Pons (tissue), 1 donor: ENCODE measurements around the gene PPFIA4.

Experiments used
- DNase-seq: peaks from one replicate; pipeline ENCODE4 v3.0.0-alpha.2; 2016; ENCODE audit warnings: low spot score

PPFIA4 gene

GRCh38 chr1:203082571-203083462, 56.5 kb downstream of the PPFIA4 start:
- DNase-seq = no peak

- no peak for DNase-seq
Measured at GRCh38 chr1:203083463-203083921, 57.2 kb downstream of the PPFIA4 start.

DNA sequence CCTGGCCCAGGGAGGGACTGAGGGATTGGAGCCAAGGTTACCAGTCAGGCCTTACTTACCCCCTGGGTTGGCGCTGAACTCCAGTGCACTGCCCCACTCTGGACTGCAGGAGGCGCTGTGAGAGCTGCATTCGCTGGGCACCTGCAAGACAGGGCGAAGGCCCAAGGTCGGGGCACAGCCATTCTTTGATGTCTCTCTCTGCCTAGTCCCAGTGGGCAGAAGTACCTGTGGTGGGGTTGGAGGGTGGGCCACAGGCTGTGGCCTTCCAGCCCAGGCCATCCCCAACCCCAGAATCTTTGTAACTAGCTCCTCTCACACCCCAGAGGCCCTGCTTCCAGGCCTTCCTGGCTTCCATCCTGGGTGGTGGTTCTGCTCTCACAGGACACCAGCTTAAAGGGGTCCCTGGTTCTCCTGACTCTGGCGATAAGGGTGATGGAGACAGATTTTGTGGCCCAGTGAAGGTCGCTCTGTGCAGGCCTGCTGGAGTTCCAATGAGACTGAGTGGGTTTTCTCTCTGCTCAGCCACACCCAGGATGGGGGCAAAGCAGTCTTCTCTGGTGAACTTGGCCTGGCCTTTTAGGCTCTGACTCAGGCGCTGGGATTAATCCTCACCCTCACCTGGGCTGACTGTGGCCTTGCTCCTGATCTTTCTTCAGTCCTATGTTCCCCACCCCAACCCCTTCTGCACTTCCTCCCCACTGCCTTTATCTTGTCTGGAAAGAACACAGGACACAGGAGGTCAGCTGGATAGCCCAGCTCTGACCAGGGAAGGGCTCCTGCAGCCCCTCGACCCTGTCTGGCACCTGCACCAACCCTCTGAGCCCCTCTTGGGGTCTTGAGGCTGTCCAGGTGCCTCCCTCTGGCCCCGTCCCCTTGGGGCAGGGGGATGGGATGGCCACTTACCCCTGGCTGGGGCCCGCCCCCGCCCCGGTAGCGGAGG, 58.6 kb downstream of the PPFIA4 start:
- DNase-seq = no peak

- no peak for DNase-seq
Measured at GRCh38 chr1:203085528-203086406, 59.5 kb downstream of the PPFIA4 start, which contains the start of gene MYOG. Gene MYOG, minus strand, starts transcription at chr1:203086012. Its CDS starts 51 bp downstream, at chr1:203085961.

GRCh38 chr1:203086992-203087763, 60.9 kb downstream of the PPFIA4 start:
- DNase-seq = no peak

DNA sequence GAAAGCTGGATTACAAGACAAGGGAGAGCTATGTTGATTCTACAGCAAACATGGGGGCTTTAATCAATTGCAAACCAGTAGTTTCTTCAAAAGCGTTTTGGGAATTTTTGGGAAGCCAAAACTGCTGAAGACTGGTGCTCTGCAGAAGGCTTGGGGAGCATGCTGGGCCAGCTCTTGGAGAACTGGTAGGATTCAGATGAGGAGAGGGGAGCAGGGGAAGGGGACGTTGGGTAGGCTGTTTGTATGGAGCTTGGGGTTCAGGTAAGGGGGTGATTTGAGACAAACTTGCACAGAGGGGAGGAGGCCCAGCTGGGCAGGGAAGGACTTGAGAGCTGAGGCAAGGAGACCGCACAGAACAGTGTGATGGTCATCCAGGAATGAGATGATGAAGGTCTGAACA, 62.1 kb downstream of the PPFIA4 start:
- no peak for DNase-seq

DNA sequence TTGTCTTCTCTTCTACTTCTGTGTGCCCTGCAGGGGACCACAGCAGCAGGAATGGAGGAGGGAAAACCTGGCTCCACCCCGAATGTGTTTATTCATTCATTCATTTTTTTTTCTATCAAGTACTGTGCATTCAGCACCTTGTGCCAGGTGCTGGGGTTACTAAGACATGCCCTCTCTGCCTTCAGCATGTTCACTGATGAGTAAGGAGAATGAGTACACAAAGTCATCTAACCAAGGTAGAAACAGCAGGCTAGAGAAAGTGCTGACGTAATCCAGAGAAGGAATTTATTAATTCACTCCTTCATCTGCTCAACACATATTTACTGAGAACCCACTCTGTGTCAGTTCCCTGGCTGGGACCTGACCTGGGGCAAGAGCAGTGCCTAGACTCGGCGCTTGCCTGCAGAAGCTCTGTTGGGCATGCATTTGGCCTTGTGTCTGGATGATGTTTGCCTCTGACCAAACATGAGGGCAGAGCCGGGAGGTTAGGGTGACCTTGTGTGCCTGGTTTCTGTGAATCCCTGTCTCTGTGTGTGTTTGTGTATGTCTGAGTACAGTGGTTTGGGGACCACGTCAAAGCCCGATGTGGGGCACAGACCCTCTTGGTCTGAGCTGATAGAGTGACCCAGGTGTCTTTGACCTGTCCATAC, 62.8 kb downstream of the PPFIA4 start:
- peak; percentile 11 for DNase-seq

GRCh38 chr1:203089651-203090045, 63.4 kb downstream of the PPFIA4 start:
- DNase-seq = peak; percentile 81

- DNase-seq = no peak
Measured at GRCh38 chr1:203090421-203091198, 64.3 kb downstream of the PPFIA4 start.

- no peak for DNase-seq
Measured at GRCh38 chr1:203091199-203091477, 64.8 kb downstream of the PPFIA4 start.

DNA sequence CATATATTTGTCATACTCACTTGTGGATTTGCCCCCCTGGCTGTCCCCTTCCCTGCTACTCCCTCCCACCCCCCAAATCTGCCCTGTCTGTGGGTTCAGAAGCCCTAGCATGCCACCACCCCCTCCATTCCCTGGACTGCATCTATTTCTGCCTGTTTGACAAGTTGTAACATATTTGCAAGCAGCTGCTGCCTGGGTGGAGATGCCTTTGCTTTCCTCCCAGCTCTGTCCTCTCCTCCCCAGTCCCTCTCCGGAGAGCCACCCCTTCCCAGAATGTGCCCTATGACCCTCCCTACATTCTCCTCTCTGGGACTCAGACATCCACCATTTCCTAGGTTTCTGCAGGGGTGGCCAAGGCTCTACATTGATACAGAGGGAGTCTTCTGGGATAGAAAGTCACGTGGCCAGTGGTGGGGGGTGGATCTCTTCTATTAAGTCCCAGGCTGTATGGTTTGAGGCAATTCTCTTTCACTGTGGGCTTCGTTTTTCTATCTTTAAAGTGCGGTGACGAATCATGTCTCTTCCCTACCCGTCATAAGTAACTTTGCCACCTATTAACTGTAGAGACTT, 65.6 kb downstream of the PPFIA4 start:
- no peak for DNase-seq

GRCh38 chr1:203093754-203094410, 67.6 kb downstream of the PPFIA4 start:
- DNase-seq = no peak

DNA sequence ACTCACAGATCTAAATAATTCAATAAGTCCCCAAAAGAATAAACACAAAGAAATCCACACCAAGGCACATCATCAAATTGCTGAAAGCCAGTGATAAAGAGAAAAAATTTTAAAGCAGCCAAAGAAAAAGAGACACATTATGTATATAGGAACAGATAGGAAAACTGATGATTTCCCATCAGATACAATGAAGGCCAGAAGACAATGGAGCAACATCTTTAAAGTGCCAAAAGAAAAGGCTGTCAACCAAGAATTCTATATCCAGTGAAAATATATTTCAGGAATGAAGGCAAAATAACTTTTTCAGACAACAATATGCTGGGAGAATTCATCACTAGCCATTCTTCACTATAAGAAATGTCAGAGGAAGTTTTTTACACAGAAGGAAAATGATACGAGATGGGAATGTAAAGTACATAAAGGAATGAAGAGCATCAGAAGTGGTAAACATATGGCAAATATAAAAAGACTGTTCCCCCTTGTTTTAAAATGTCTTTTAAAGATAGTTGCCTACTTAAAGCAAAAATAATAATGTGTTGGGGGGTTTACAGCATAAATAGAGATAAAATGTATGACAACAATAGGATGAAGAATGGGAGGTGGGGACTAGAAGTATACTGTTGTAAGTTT, 68.9 kb downstream of the PPFIA4 start:
- no peak for DNase-seq

DNA sequence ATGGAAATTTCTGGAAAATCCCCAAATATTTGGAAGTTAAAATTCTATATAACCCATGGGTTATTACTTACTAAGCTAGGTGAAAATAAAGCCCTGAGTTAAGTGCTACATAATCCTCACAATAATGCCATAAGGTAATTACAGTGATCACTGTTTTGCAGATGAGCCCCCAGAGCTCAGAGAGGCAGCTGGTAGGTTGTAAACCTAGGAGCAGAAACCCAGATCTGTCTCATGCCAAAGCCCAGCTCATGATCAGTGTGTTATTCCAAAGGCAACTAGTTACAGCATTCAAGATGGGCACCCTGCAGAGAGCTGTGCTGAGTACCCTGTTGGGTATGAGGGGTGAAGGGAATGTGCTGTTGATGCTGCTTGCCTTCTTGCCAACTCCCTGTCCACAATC, 70.3 kb downstream of the PPFIA4 start:
- no peak for DNase-seq

- DNase-seq = no peak
Measured at GRCh38 chr1:203097001-203097400, 70.7 kb downstream of the PPFIA4 start.

GRCh38 chr1:203098445-203098844, 72.2 kb downstream of the PPFIA4 start:
- no peak for DNase-seq

GRCh38 chr1:203098914-203099520, 72.7 kb downstream of the PPFIA4 start:
- no peak for DNase-seq
